ENCODE measurements around the gene PLCL2.

PLCL2 gene

GRCh38 chr3:16877911-16878310, 6.8 kb upstream of the PLCL2 start:
- Histone ChIP-seq H3K4me1 (ENCODE audit: control insufficient read depth in 1 of 2, insufficient read depth in 2 of 2, low read length in 2 of 2) (peaks cover 0 to 5% of the 10 kb centered on the region in 2 donors), H3K27ac (ENCODE audit: low read depth, low read length) (no peak overlapping the region), H3K4me3 (ENCODE audit: low read depth in 1 of 2, low read length in 2 of 2) (no peak overlapping the region), H3K9me3 (ENCODE audit: control insufficient read depth in 1 of 2, low read length in 2 of 2) (no peaks in the 10 kb centered on the region), H3K27me3 (ENCODE audit: control insufficient read depth in 1 of 2, insufficient read depth in 2 of 2, low read length in 2 of 2) (no peaks in the 10 kb centered on the region), H3K9ac (ENCODE audit: low read depth in 1 of 2, low read length in 2 of 2) (no peak overlapping the region), H3K36me3 (ENCODE audit: control insufficient read depth in 1 of 2, insufficient read depth in 2 of 2, low read length in 2 of 2) (no peaks in the 10 kb centered on the region)

GRCh38 chr3:16881896-16882630, 2.7 kb upstream of the PLCL2 start:
- Histone ChIP-seq H3K27ac (ENCODE audit: low read depth, low read length) (no peak overlapping the region), H3K36me3 (ENCODE audit: control insufficient read depth in 1 of 2, insufficient read depth in 2 of 2, low read length in 2 of 2) (no peaks in the 10 kb centered on the region), H3K4me3 (ENCODE audit: low read depth in 1 of 2, low read length in 2 of 2) (no peak overlapping the region), H3K9ac (ENCODE audit: low read depth in 1 of 2, low read length in 2 of 2) (no peak overlapping the region), H3K27me3 (ENCODE audit: control insufficient read depth in 1 of 2, insufficient read depth in 2 of 2, low read length in 2 of 2) (no peaks in the 10 kb centered on the region), H3K4me1 (ENCODE audit: control insufficient read depth in 1 of 2, insufficient read depth in 2 of 2, low read length in 2 of 2) (peaks cover 8 to 15% of the 10 kb centered on the region in 2 donors), H3K9me3 (ENCODE audit: control insufficient read depth in 1 of 2, low read length in 2 of 2) (no peaks in the 10 kb centered on the region)

GRCh38 chr3:16883057-16883722, 1.6 kb upstream of the PLCL2 start:
- H3K4me3 ChIP-seq (ENCODE audit: low read depth in 1 of 2, low read length in 2 of 2) = peak overlapping the region; percentile 64 to 91

DNA sequence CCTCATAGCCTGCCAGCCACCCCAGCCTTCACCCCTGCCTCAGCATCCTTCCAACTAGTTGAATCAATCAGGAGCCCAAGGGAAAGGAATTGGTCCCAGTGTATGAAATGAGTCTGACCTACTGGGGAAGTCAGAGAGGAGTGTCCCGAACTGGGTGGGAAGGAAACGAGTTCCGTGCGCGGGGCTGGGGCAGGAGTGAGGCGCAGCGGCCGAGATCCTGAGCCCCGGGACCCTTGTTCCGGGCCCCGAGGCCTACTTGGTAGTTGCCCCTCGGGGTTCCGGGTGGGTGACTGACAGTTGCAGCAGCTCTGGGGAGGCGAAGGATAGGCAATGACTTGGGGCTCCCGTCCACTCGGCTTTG, 1.1 kb upstream of the PLCL2 start:
- peak overlapping the region; percentile 55 for H3K9ac ChIP-seq (ENCODE audit: low read depth in 1 of 2, low read length in 2 of 2)
- H3K4me3 ChIP-seq (ENCODE audit: low read depth in 1 of 2, low read length in 2 of 2) = peak overlapping the region; percentile 64 to 91
- H3K9me3 ChIP-seq (ENCODE audit: control insufficient read depth in 1 of 2, low read length in 2 of 2) = no peaks in the 10 kb centered on the region
- peaks cover 16 to 22% of the 10 kb centered on the region in 2 donors for H3K4me1 ChIP-seq (ENCODE audit: control insufficient read depth in 1 of 2, insufficient read depth in 2 of 2, low read length in 2 of 2)
- H3K27ac ChIP-seq (ENCODE audit: low read depth, low read length) = no peak overlapping the region
- H3K36me3 ChIP-seq (ENCODE audit: control insufficient read depth in 1 of 2, insufficient read depth in 2 of 2, low read length in 2 of 2) = no peaks in the 10 kb centered on the region
- H3K27me3 ChIP-seq (ENCODE audit: control insufficient read depth in 1 of 2, insufficient read depth in 2 of 2, low read length in 2 of 2) = no peaks in the 10 kb centered on the region

More at GRCh38 chr3:16883057-16883722, 1.6 kb upstream of the PLCL2 start:
- H3K4me1 ChIP-seq (ENCODE audit: control insufficient read depth in 1 of 2, insufficient read depth in 2 of 2, low read length in 2 of 2) = peaks cover 15 to 19% of the 10 kb centered on the region in 2 donors
- peak overlapping the region; percentile 55 for H3K9ac ChIP-seq (ENCODE audit: low read depth in 1 of 2, low read length in 2 of 2)
- H3K36me3 ChIP-seq (ENCODE audit: control insufficient read depth in 1 of 2, insufficient read depth in 2 of 2, low read length in 2 of 2) = no peaks in the 10 kb centered on the region
- H3K27me3 ChIP-seq (ENCODE audit: control insufficient read depth in 1 of 2, insufficient read depth in 2 of 2, low read length in 2 of 2) = no peaks in the 10 kb centered on the region
- no peaks in the 10 kb centered on the region for H3K9me3 ChIP-seq (ENCODE audit: control insufficient read depth in 1 of 2, low read length in 2 of 2)
- no peak overlapping the region for H3K27ac ChIP-seq (ENCODE audit: low read depth, low read length)

- Histone ChIP-seq H3K4me1 (ENCODE audit: control insufficient read depth in 1 of 2, insufficient read depth in 2 of 2, low read length in 2 of 2) (peaks cover 21 to 27% of the 10 kb centered on the region in 2 donors), H3K4me3 (ENCODE audit: low read depth in 1 of 2, low read length in 2 of 2) (peak overlapping the region; percentile 64 to 91), H3K36me3 (ENCODE audit: control insufficient read depth in 1 of 2, insufficient read depth in 2 of 2, low read length in 2 of 2) (no peaks in the 10 kb centered on the region), H3K27me3 (ENCODE audit: control insufficient read depth in 1 of 2, insufficient read depth in 2 of 2, low read length in 2 of 2) (no peaks in the 10 kb centered on the region), H3K27ac (ENCODE audit: low read depth, low read length) (peak overlapping the region; percentile 62), H3K9me3 (ENCODE audit: control insufficient read depth in 1 of 2, low read length in 2 of 2) (no peaks in the 10 kb centered on the region), H3K9ac (ENCODE audit: low read depth in 1 of 2, low read length in 2 of 2) (peak overlapping the region; percentile 55)
Observed at GRCh38 chr3:16884084-16884747, 539 bp upstream of the PLCL2 start.

- peak overlapping the region; percentile 71 for H3K27ac ChIP-seq (ENCODE audit: low read depth, low read length)
- peaks cover 25 to 30% of the 10 kb centered on the region in 2 donors for H3K4me1 ChIP-seq (ENCODE audit: control insufficient read depth in 1 of 2, insufficient read depth in 2 of 2, low read length in 2 of 2)
- no peaks in the 10 kb centered on the region for H3K27me3 ChIP-seq (ENCODE audit: control insufficient read depth in 1 of 2, insufficient read depth in 2 of 2, low read length in 2 of 2)
- no peaks in the 10 kb centered on the region for H3K9me3 ChIP-seq (ENCODE audit: control insufficient read depth in 1 of 2, low read length in 2 of 2)
- no peaks in the 10 kb centered on the region for H3K36me3 ChIP-seq (ENCODE audit: control insufficient read depth in 1 of 2, insufficient read depth in 2 of 2, low read length in 2 of 2)
- peak overlapping the region; percentile 91 to 96 for H3K4me3 ChIP-seq (ENCODE audit: low read depth in 1 of 2, low read length in 2 of 2)
- H3K9ac ChIP-seq (ENCODE audit: low read depth in 1 of 2, low read length in 2 of 2) = peak overlapping the region; percentile 69 to 82
Observed at GRCh38 chr3:16885593-16886302, 993 bp downstream of the PLCL2 start.

DNA sequence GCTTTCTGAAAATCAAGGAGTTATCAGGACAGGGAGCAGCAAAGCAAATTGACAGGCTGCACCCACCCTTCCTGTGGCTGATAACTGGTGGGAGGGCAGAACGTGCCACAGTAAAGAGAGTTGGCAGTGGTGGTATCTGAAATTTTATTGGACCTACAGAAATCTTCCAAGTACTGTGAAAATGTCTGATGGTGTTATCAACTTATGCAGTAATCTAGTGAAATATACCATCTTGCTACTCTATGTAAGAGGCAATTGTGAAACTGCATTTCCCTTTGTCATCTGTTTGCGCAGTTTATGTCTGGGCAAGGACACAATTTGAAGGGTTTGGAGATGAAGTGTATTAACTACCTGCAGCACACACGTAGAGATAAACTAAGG, 1.5 kb downstream of the PLCL2 start:
- H3K36me3 ChIP-seq (ENCODE audit: control insufficient read depth in 1 of 2, insufficient read depth in 2 of 2, low read length in 2 of 2) = no peaks in the 10 kb centered on the region
- no peaks in the 10 kb centered on the region for H3K27me3 ChIP-seq (ENCODE audit: control insufficient read depth in 1 of 2, insufficient read depth in 2 of 2, low read length in 2 of 2)
- peaks cover 25 to 33% of the 10 kb centered on the region in 2 donors for H3K4me1 ChIP-seq (ENCODE audit: control insufficient read depth in 1 of 2, insufficient read depth in 2 of 2, low read length in 2 of 2)
- H3K9me3 ChIP-seq (ENCODE audit: control insufficient read depth in 1 of 2, low read length in 2 of 2) = no peaks in the 10 kb centered on the region
- H3K27ac ChIP-seq (ENCODE audit: low read depth, low read length) = peak overlapping the region; percentile 5
- H3K4me3 ChIP-seq (ENCODE audit: low read depth in 1 of 2, low read length in 2 of 2) = peak overlapping the region; percentile 91 to 96
- H3K9ac ChIP-seq (ENCODE audit: low read depth in 1 of 2, low read length in 2 of 2) = peak overlapping the region; percentile 69 to 82

- peaks cover 25 to 33% of the 10 kb centered on the region in 2 donors for H3K4me1 ChIP-seq (ENCODE audit: control insufficient read depth in 1 of 2, insufficient read depth in 2 of 2, low read length in 2 of 2)
- no peaks in the 10 kb centered on the region for H3K9me3 ChIP-seq (ENCODE audit: control insufficient read depth in 1 of 2, low read length in 2 of 2)
- H3K27ac ChIP-seq (ENCODE audit: low read depth, low read length) = no peak overlapping the region
- H3K27me3 ChIP-seq (ENCODE audit: control insufficient read depth in 1 of 2, insufficient read depth in 2 of 2, low read length in 2 of 2) = no peaks in the 10 kb centered on the region
- H3K36me3 ChIP-seq (ENCODE audit: control insufficient read depth in 1 of 2, insufficient read depth in 2 of 2, low read length in 2 of 2) = no peaks in the 10 kb centered on the region
- H3K4me3 ChIP-seq (ENCODE audit: low read depth in 1 of 2, low read length in 2 of 2) = peak overlapping the region; percentile 47 to 96
- H3K9ac ChIP-seq (ENCODE audit: low read depth in 1 of 2, low read length in 2 of 2) = no peak overlapping the region
Observed at GRCh38 chr3:16887130-16887529, 2.4 kb downstream of the PLCL2 start.

DNA sequence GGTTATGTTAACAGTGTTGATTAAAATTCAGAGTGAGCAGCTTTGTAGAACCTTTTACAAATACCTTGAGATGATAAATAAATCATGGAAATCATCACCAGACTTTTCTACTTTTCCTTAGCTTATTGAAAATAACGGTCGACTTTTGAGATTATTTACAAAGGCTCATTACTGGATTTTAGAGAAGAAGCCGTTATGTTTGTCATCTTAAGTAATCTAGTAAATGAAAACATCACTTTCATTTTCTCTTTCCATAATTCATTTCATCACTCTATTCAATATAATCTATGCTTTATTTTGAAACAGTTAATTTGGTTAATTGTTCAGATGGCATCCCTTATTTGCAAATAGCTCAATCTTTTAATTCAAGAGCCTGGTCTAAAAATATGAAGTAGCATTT, 3.6 kb downstream of the PLCL2 start:
- Histone ChIP-seq H3K27ac (ENCODE audit: low read depth, low read length) (no peak overlapping the region), H3K4me3 (ENCODE audit: low read depth in 1 of 2, low read length in 2 of 2) (peak overlapping the region; percentile 44 to 47), H3K4me1 (ENCODE audit: control insufficient read depth in 1 of 2, insufficient read depth in 2 of 2, low read length in 2 of 2) (peaks cover 29 to 31% of the 10 kb centered on the region in 2 donors)

More for the DNA sequence above, 3.6 kb downstream of the PLCL2 start:
- no peaks in the 10 kb centered on the region for H3K36me3 ChIP-seq (ENCODE audit: control insufficient read depth in 1 of 2, insufficient read depth in 2 of 2, low read length in 2 of 2)
- no peak overlapping the region for H3K9ac ChIP-seq (ENCODE audit: low read depth in 1 of 2, low read length in 2 of 2)
- no peaks in the 10 kb centered on the region for H3K9me3 ChIP-seq (ENCODE audit: control insufficient read depth in 1 of 2, low read length in 2 of 2)
- H3K27me3 ChIP-seq (ENCODE audit: control insufficient read depth in 1 of 2, insufficient read depth in 2 of 2, low read length in 2 of 2) = no peaks in the 10 kb centered on the region
